Peyer's patch (tissue), 4 donors: ENCODE measurements around the gene SNRPD2.
"Not testable (repeated sequence)": the region's sequence is repeated elsewhere in the genome, so short reads cannot be mapped to it uniquely, and the experiment has no call there.

Experiments
- CTCF ChIP-seq, 6 experiments: fragments of 450-650 bp in 4 of 6; fragments of 200-600 bp in 2 of 6; sonication (generic) in 1 of 6; IDR thresholded peaks; one replicate each; pipeline ENCODE4 v1.5.1; 2017 to 2019; ENCODE audit warnings: antibody characterized with exemption in 6 of 6, mild to moderate bottlenecking in 3 of 6, moderate library complexity in 1 of 6
- POLR2A ChIP-seq, 2 donors: fragments of 450-650 bp; IDR thresholded peaks; one replicate each; pipeline ENCODE4 v1.5.1; 2017; ENCODE audit warnings: antibody characterized with exemption in 2 of 2, mild to moderate bottlenecking in 2 of 2, moderate library complexity in 2 of 2

GRCh38 chr19:45720065-45720464 is 28.3 kb upstream of the SNRPD2 start:
- TF ChIP-seq CTCF, POLR2A (IDR thresholded peaks at IDR 0.05): not testable (repeated sequence)
